Inferior parietal cortex (tissue), 1 donor: Measurements from ENCODE around the gene BRD8.

ENCODE experiments used
- DNase-seq: peaks from one replicate; pipeline ENCODE4 v3.0.0-alpha.2; 2016; ENCODE audit errors: extremely low spot score

BRD8 gene

GRCh38 chr5:138096997-138097828, 81.2 kb downstream of the BRD8 start:
- DNase-seq, result no peak

- DNase-seq, result no peak
These were observed 82.1 kb downstream of the BRD8 start for GRCh38 chr5:138096363-138096762.

GRCh38 chr5:138095100-138095907, 83.1 kb downstream of the BRD8 start:
- no peak for DNase-seq

GRCh38 chr5:138093036-138093435, 85.4 kb downstream of the BRD8 start:
- no peak for DNase-seq

- DNase-seq, result no peak
These were observed 86.1 kb downstream of the BRD8 start for GRCh38 chr5:138092301-138092700.

- no peak for DNase-seq
These were observed 86.7 kb downstream of the BRD8 start for GRCh38 chr5:138091685-138092084.
